Measurements from ENCODE around the gene FGD4.

Gene FGD4

GRCh38 chr12:32399370-32400113, at the start of gene FGD4:
Gene FGD4, plus strand, starts transcription at chr12:32399558.
- peak; percentile 76 for DNase-seq

- no peak for DNase-seq
Observed at GRCh38 chr12:32353540-32353939, 45.8 kb upstream of the FGD4 start.

- DNase-seq: no peak
Observed at GRCh38 chr12:32357601-32358249, 41.6 kb upstream of the FGD4 start.

- no peak for DNase-seq
Observed at GRCh38 chr12:32360956-32361355, 38.4 kb upstream of the FGD4 start.

- no peak for DNase-seq
Observed at GRCh38 chr12:32362892-32363291, 36.5 kb upstream of the FGD4 start.

GRCh38 chr12:32365473-32366064, 33.8 kb upstream of the FGD4 start:
- DNase-seq: no peak

GRCh38 chr12:32366714-32367113, 32.6 kb upstream of the FGD4 start:
- no peak for DNase-seq

- no peak for DNase-seq
Observed at GRCh38 chr12:32367381-32367780, 32.0 kb upstream of the FGD4 start.

GRCh38 chr12:32369202-32369601, 30.2 kb upstream of the FGD4 start:
- DNase-seq: no peak

GRCh38 chr12:32377344-32378055, 21.9 kb upstream of the FGD4 start:
- no peak for DNase-seq

- DNase-seq: no peak
Observed at GRCh38 chr12:32379213-32379612, 20.1 kb upstream of the FGD4 start.

GRCh38 chr12:32379667-32380066, 19.7 kb upstream of the FGD4 start:
- no peak for DNase-seq

- no peak for DNase-seq
Observed at GRCh38 chr12:32382226-32382625, 17.1 kb upstream of the FGD4 start.

GRCh38 chr12:32390572-32391219, 8.7 kb upstream of the FGD4 start:
- peak; percentile 69 for DNase-seq

- DNase-seq: no peak
Observed at GRCh38 chr12:32395026-32395425, 4.3 kb upstream of the FGD4 start.

- no peak for DNase-seq
Observed at GRCh38 chr12:32397696-32398095, 1.7 kb upstream of the FGD4 start.

- DNase-seq: no peak
Observed at GRCh38 chr12:32398181-32398580, 1.2 kb upstream of the FGD4 start.

- DNase-seq: no peak
Observed at GRCh38 chr12:32398816-32399369, 465 bp upstream of the FGD4 start.

GRCh38 chr12:32400114-32400672, 835 bp downstream of the FGD4 start:
- DNase-seq: no peak

GRCh38 chr12:32400866-32401265, 1.5 kb downstream of the FGD4 start:
- DNase-seq: no peak

- DNase-seq: no peak
Observed at GRCh38 chr12:32402170-32402569, 2.8 kb downstream of the FGD4 start.

- no peak for DNase-seq
Observed at GRCh38 chr12:32402946-32403345, 3.6 kb downstream of the FGD4 start.

Data from activated CD8-positive, alpha-beta memory T cell treated with anti-CD3 and anti-CD28 coated beads, Interleukin-2, amount 50 U/mL, for 48 hours (primary cell).